GM11168 (cell line): ENCODE results near the gene SCN3B.

Experiments used
- in situ Hi-C: fragments of 300-500 bp; cut with MboI; formaldehyde crosslinking; loops from one replicate; pipeline ENCODE4 v1.12.0; 2022; ENCODE audit warnings: low sequenced_read_pairs; ENCODE audit not compliant: unreplicated experiment

Gene SCN3B, protein sequence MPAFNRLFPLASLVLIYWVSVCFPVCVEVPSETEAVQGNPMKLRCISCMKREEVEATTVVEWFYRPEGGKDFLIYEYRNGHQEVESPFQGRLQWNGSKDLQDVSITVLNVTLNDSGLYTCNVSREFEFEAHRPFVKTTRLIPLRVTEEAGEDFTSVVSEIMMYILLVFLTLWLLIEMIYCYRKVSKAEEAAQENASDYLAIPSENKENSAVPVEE

DNA sequence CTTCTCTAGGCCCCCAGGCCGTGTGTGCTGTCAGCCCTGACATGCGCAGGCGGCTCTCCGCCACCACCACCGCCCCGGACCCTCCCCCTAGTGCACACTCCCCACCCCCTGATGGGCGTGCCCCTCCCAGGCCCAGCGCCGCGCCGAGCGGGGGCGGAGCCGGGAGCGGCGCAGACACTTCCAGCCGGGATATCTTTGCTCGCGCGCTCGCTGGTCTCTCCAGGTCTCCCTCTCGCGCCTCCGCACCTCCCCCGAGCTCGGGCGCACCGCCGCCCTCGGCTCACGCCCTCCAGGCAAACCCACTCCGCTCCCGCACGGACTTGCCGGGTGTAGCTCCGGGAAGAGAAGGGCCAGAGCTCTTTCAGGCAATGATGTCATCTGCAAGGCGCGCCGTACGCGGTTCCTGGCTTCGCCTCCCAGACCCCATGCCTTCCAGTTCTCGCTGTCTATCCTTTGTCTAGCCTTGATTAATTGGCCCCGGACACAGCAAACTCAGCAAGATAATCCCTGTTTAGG, at the start of gene SCN3B:
TSS of gene SCN3B (minus strand) at position 59 of the 516 bp plus-strand sequence. CDS start 823 bp downstream, outside the sequence.
- in situ Hi-C loops: loop anchor here (5.0 kb wide), 1 partner anchor 43 kb away; no protein-coding TSS in a partner anchor

DNA sequence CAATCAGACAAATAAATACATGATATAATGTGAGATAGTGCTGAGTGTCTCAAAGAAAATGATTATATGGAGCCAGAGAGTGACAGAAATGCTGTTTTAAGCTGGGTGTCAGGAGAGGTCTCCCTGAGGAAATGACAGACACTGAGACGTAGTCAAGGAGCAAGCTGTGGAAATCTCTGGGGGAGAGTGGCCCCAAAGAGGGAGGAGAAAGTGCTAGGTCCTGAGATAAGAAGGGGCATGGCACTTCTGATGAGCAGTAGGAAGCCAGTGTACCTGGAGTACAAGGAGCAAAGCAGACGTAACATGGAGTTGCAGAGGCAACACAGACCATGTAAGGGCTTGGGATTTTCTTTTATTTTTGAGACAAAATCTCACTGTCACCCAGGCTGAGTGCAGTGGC, 48.3 kb upstream of the SCN3B start:
- in situ Hi-C loops: no loop called here

DNA sequence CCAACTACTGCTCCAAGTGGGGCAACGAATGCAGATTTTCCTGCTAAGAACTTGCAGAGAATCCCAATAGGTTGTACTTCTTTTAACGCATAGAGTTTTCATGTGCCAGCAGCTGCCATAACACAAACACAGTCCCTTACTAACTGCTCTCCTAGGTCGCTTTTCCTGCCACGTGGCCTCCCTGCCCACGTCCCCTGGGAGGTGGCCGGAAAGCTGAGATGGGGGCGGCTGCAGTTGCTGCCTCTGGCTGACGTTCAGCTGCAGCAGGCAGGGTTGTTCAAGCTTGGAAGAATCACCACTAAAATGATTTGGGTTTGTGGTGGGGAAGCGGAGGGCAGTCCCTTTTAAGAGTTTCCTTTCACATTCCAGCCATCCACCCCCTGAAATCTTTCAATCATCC, 47.7 kb upstream of the SCN3B start:
- in situ Hi-C loops: no loop called here

DNA sequence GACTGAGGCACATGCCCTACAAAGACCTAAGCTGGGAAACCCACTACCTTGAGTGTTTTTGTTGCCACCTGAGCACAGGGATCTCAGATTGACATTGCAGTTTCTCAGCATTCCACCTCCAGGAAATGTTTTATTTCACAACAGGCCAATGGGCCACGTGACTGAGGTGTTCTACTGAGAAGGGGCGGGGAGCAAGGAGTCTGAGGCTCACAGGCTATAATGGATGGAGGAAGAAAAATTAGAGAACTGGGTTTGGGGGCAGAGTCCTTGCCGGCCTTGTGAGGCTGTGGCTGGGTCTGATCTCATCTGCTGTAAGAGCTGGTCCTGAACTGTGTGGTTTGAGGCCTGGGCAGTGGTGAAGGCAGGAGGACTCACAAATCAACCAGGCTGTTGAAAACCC, 46.3 kb upstream of the SCN3B start:
- in situ Hi-C loops: no loop called here

DNA sequence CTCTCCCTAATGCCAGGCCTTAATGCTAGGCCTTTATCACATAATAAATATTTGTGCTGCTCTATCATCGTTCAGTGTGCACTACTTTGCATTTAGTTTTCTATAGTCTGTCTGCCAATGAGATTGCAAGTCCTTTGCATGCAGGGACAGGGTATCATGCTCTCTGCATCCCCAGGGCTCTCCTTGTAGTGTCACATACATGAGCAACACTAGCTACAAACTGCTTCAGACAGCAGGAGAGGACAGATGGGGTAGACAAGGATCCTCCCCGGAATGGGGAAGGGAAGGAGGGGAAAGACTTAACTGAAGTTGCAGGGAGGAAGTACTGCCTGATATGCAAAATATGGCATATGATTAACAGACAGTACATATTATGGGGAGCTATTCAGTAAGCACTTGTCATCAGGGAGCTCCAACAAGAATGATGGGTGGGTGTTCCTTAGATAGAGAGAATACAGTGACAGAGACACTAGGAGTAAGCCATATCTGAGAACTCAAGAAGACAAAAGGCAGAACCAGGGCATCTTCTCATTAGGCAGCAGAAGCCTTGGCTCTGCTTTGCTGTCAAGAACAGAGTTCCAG, 44.2 kb upstream of the SCN3B start:
- in situ Hi-C loops: loop anchor here (5.0 kb wide), 1 partner anchor 46 kb away; the partner anchor contains the start of gene SCN3B

DNA sequence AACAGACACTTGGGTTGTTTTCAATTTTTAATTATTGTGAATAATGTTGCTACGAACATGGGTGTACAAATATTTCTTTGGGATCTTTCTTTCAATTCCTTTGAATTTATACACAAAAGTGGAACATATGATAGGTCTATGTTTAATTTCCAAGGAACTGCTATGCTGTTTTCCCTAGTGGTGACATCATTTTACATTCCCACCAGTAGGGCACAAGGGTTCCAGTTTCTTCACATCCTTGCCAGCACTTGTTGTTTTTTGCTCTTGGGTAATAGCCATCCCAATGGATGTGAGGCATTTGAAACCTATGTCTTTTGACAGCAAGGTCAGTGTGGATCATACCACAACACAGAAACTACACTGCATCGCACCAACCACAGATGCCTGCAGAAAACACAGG, 41.8 kb upstream of the SCN3B start:
- in situ Hi-C loops: loop anchor here (5.0 kb wide), 1 partner anchor 44 kb away; the partner anchor contains the start of gene SCN3B

DNA sequence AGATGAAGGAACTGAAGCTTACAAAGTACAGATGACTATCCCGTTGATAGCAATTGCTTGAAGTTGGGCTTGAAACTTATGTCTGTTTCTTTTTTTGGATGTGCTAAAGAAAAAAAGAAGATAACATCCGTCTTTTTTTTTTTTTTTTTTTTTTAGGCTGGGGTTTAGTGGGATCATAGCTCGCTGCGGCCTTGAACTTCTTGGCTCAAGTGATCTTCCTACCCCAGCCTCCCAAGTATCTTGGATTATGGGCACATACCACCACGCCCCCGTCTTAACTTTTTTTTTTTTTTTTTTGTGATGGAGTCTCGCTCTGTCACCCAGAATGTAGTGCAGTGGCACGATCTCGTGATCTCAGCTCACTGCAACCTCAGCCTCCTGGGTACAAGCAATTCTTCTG, 40.8 kb upstream of the SCN3B start:
- in situ Hi-C loops: loop anchor here (5.0 kb wide), 1 partner anchor 43 kb away; the partner anchor contains the start of gene SCN3B

DNA sequence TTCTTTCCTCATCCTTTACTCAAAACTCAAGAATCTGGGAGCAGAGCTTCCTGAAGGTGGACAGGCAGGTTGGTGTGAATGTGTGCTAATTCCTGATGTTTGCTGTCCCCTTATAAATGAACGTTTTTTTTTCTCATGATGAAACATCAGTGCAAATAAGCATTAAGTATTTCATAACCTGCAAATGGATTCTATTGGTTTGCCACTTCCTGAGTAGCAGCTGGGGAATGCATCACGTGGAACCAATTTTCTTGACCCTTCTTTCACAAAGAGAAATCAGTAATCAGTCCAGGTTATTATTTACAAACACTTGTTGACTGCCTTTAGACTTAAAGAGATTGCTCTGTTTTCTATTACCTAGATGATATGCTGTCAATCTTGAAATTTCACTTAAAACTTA, 40.1 kb upstream of the SCN3B start:
- in situ Hi-C loops: no loop called here

DNA sequence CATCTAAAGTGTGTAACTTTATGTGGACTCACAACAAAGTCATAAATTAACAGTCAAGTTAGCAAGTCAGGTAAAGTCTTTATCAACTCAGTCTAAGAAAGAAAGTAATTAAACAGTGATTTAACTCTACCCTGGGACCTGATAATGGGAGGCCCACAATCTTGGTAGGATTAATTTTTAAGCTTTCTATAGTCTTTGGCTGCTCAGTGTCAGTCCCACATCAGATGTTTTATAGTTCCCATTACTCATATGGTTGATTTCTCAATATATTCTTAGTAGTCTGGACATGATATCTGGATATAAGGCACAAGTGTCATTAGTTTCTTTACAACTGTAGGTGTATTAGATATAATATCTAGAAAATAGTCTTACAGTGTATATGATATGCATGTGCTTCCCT, 38.5 kb upstream of the SCN3B start:
- in situ Hi-C loops: no loop called here

DNA sequence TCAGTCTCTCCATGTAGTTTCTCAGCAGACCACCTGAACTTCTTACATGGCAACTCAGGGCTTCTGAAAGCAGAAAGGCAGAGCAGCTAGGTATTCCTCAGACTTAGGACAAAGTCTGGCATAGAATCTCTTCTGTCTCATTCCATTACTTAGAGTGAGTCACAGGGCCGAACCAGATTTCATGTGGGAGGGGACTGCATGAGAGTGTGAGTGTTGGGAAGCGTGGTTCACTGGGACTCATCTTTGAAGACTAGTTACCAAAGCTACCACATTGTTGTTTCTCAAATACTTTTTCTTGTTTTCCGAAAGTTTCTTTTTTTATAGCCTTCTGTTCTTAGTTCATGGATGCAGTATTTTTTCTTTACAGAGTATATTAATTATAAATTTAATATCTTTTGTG, 36.1 kb upstream of the SCN3B start:
- in situ Hi-C loops: no loop called here

DNA sequence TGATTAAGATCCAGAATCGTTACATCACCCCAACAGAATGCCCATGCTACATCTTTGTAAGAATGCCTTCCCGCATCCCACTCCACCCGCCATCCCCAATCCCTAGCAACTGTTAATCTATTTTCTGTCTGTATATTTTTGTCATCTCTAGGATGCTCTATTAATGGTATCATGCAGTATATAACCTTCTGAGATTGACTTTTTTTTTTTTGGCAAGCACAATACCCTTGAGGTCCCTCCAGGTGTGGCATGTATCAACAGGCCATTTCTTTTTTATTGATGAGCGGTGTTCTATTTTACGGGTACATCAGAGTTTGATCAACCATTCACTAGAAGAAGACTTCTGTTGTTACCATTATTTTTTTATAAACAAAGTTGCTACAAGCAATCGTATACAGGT, 30.2 kb upstream of the SCN3B start:
- in situ Hi-C loops: no loop called here

DNA sequence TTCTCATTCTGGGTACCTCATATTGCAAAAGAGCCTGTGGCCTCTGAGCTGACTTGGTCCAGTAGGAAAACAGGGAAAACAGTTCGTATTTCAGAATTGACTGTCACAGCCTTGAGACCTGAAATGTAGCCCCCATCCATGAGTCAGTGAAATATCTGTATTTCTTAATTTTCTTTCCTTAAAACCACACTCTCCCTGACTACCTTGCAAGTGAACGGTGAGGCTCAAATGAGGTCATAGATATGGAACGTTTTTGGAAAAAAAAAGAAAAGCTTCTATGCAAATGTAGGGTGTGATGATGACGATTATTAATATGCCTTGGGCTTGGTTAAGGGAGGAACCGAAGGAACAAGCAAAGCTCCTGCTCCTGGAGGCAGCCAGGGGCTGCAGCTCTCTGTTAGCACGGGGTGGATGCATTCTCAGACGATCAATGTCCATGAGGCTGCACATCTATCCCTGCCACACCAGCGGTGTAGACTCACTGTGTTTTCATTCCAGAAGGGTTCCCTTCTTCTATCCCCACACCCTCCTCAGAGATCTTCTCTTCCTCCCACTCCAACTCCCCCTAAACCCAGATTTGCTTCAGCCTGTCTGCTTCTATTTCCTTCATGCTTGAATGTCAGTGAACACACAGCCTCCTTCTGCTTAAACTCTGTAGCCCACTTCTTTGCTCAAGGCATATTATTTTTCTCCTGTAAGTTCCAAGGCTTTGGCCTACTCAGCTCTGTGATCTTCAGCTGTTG, 29.2 kb upstream of the SCN3B start:
- in situ Hi-C loops: no loop called here

DNA sequence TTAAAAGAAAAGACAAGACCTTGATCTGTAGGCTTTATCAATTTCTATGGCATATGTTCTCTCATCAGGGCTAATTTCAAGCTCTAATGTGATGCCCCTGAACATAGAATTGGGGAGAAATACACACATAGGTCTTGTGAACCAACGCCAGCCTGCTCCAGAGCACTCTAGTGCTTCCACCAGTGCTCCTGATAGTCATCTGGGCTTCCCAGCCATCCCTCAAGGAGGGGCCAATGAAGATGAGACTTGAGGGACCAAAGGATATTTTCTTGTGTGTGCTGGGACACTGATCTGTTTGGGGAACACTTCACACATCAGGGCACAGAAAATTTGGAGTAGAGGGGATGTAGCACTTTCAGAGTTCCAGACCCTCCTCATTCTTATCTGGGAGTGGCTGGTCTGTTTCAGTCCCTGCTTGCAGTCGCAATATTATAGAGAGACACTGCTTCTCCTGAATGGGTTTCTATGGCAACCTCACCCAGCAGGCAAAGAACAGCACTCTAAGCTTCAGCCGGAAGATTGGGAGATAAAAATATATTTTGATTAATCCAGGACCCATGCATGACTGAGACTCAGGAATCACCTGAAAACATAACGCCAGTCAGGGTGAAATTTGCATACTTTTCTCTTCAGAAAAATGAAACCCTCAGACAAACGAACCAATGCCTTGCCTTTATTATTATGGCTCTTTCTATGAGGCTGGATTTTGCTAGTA, 28.4 kb upstream of the SCN3B start:
- in situ Hi-C loops: no loop called here

DNA sequence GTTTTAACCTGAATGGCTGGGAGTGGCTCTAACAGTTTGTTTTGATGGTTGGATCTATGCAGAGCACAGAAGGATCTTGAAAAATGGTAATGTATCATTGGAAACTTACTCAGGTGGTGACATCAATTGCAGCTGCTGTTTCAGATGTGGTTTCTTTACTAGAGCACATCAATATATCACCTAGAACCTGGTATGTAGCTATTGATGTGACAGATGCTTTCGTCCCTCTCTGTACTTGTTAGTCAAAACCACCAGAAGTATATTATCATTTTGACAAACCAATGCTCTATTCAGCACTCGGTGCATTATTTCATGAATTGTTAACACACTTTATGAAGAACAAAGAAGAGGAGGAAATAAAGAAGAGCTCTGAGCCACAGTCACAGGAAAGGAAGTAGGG, 26.6 kb upstream of the SCN3B start:
- in situ Hi-C loops: no loop called here

DNA sequence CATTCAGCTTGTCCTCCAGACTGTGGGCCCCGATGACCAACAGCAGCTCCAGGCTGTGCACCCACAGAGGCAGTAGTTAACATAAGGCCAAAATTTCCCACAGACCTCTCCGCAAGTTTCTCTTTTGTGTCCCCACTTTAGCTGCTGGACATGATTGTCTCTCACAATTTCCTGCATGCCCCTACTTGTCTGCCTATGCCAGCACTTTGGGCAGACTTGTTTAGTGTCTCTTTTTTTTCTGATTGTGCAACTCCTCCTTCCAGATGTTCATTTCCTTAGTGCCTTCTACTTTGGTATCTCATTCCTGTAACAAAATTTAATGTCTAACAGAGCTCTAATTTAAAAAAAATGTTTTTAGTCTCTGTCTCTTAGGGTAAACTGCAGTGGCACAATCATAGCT, 23.8 kb upstream of the SCN3B start:
- in situ Hi-C loops: no loop called here

DNA sequence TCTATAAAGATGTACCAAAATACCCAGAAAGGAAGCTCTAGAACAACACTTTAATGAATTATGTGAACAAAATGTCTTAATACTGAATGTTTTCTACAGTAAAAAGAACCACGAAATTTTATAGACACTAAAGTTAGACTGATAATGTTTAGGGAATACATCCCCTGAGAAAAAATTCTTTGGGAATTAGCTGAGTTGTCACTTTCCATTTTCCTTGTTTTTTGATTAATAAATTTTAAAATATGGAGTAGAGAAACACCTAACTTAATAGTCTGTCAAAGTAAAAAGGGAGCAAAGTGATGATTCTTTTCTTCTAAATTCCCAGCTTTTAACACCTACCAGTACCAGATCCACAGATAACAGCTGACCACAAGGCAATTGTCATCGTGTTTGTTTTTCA, 23.1 kb upstream of the SCN3B start:
- in situ Hi-C loops: no loop called here

DNA sequence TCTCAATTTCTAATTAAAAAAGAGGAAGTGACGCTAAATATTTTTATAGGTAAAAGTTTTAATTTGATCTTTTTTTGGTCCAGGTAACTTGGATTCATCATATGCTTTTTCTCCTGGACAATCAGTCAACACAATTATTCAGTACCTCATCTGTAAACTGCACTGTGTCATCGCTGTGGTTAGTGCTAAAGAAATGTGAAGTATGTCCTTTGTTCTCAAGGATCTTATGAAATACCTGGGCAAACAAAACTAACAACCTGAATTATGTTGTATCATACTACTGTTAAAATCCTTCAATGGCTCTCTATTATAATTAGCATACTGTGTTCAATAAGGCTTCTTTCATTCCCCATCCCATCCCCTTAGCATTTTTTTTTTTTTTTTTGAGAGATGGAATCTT, 19.9 kb upstream of the SCN3B start:
- in situ Hi-C loops: no loop called here

DNA sequence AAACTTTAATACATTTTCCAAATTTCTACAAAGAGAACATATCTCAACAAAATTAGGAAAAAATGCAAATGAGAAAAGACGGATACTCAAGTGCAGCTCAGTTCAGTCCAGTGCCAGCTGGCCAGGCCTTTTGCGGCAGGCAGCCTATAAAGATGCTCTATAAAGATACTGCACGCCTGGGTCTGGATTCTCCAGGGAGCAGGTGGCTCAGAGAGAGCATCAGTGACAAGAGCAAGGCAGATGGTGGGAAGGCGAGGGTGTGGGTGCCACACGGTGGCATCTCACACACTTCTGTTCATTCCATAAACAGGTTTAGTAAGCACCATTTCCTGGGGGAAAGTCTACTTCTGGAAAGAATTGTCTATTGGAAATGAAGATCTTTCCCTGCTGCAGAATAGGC, 18.1 kb upstream of the SCN3B start:
- in situ Hi-C loops: no loop called here

DNA sequence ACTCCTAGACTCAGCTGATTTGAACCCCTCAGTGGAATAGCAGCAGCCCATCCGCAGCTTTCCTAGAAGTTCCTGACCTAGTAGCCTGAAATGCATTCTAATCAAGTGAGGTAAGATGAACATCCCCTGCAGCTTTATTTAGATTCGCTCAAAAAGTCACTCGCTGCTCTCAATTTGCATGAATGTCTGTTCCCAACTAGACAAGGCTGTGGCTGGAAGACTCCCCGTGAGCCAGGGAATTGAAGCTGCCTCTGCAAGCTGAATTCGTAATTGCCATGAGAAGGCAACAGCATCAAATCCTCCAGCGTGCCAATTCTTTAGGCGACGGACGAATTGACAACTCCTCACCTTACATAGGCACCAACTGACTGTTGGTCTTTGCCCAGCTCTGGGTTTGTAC, 17.1 kb upstream of the SCN3B start:
- in situ Hi-C loops: no loop called here

DNA sequence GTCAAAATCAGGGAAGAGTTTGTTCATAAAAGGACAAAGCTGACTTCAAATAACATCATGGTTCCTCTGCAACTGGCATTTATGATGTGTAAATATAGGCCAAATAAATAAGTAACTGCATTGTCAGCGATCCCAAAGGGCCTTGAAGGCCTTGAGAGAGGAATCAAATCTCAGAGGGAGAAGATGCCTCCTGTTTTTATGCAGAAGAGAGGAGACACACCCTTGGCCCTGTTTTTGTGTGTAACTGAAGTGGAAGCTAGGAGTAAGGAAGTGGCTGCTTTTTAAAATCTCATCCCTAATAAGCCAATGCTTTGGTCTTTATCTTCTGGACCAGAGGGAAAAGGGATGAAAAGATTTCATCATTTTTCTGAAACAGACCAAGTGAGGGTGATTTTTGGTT, 15.7 kb upstream of the SCN3B start:
- in situ Hi-C loops: no loop called here

DNA sequence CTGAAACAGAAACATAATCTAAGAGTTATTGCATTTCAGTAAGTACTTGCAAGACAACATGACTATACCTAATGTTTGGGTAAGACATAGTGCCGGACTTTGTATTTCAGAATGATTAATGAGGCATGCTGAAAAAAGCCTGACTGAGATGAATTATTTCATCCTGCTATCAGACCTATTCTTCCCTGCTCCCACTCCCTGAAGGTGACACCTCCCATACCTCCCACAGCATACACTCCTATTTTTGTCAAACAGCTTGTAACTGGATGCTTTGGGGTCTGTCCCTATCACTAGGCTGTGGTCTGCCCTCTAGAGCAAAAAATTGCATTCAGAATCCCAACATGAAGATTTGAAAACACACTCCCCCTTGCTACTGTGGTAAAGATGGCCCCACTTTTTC, 10.9 kb upstream of the SCN3B start:
- in situ Hi-C loops: no loop called here
